ENCODE results near the gene OSBPL3. TPM values are rescaled to one million over a fixed set of nuclear protein-coding genes. Genes with fewer than 3 reads are reported as not detected.

Gene OSBPL3
- polyA plus RNA-seq, 3 donors = 2.6 to 9.2 (median 3.7) TPM

GRCh38 chr7:25007668-25008067, 27.7 kb upstream of the OSBPL3 start:
- no peak for TF ChIP-seq CTCF (IDR thresholded peaks at IDR 0.05)
- Histone ChIP-seq H3K27ac (ENCODE audit: low read depth in 1 of 2, low read length in 2 of 2) (no peak overlapping the region), H3K4me3 (replicated peaks in 1 of 3; ENCODE audit: low read depth in 2 of 3, low read length in 3 of 3) (no peak overlapping the region), H3K36me3 (replicated peaks in 1 of 2; ENCODE audit: control insufficient read depth in 1 of 2, insufficient read depth in 2 of 2, low read length in 2 of 2) (no peaks in the 10 kb centered on the region), H3K27me3 (ENCODE audit: control insufficient read depth in 2 of 2, insufficient read depth in 2 of 2, low read length in 2 of 2) (no peaks in the 10 kb centered on the region), H2AFZ (ENCODE audit: insufficient read depth, low read depth, low read length, poor library complexity, severe bottlenecking) (no peak overlapping the region), H3K79me2 (ENCODE audit: insufficient read depth, low read length) (no peaks in the 10 kb centered on the region), H4K20me1 (ENCODE audit: insufficient read depth, low read length) (no peaks in the 10 kb centered on the region), H3K9ac (ENCODE audit: insufficient read depth, low read length, poor library complexity, severe bottlenecking) (no peak overlapping the region), H3K4me2 (replicated peaks; ENCODE audit: extremely low read depth, low read length, poor library complexity, severe bottlenecking) (no peak overlapping the region), H3K9me3 (replicated peaks in 1 of 2; ENCODE audit: control insufficient read depth in 1 of 2, insufficient read depth in 1 of 2, low read length in 2 of 2) (peaks cover 0 to 4% of the 10 kb centered on the region in 2 donors), H3K4me1 (ENCODE audit: control insufficient read depth in 1 of 2, insufficient read depth in 2 of 2, low read length in 2 of 2) (no peaks in the 10 kb centered on the region)
- no peak for DNase-seq
- Mint-ChIP-seq H3K4me1 (no peaks in the 10 kb centered on the region), H3K27ac (no peak overlapping the region), H3K4me3 (no peak overlapping the region), H3K9me3 (peaks cover 0 to 9% (median 3%) of the 10 kb centered on the region in 7 donors), H3K27me3 (ENCODE audit: low read depth in 3 of 3) (peaks cover 0 to 2% (median 0%) of the 10 kb centered on the region in 3 donors), H3K36me3 (no peaks in the 10 kb centered on the region)
- WGBS (ENCODE audit: insufficient coverage) = no CpG with 5 or more reads among the region's 1 CpG
- intact Hi-C loops (cut with micrococcal nuclease) = no loop called here

GRCh38 chr7:25006276-25006675, 26.3 kb upstream of the OSBPL3 start:
- intact Hi-C loops (cut with micrococcal nuclease) = no loop called here
- Mint-ChIP-seq H3K27ac (no peak overlapping the region), H3K27me3 (ENCODE audit: low read depth in 3 of 3) (peaks cover 0 to 3% (median 1%) of the 10 kb centered on the region in 3 donors), H3K4me3 (no peak overlapping the region), H3K9me3 (peaks cover 0 to 11% (median 5%) of the 10 kb centered on the region in 7 donors), H3K4me1 (no peaks in the 10 kb centered on the region), H3K36me3 (no peaks in the 10 kb centered on the region)
- no peak for DNase-seq
- no peaks in the 10 kb centered on the region for H3K27me3 ChIP-seq (ENCODE audit: control insufficient read depth in 2 of 2, insufficient read depth in 2 of 2, low read length in 2 of 2)
- H3K4me3 ChIP-seq (replicated peaks in 1 of 3; ENCODE audit: low read depth in 2 of 3, low read length in 3 of 3) = no peak overlapping the region
- H3K9me3 ChIP-seq (replicated peaks in 1 of 2; ENCODE audit: control insufficient read depth in 1 of 2, insufficient read depth in 1 of 2, low read length in 2 of 2) = peaks cover 0 to 4% of the 10 kb centered on the region in 2 donors
- no peaks in the 10 kb centered on the region for H3K79me2 ChIP-seq (ENCODE audit: insufficient read depth, low read length)
- H2AFZ ChIP-seq (ENCODE audit: insufficient read depth, low read depth, low read length, poor library complexity, severe bottlenecking) = no peak overlapping the region
- H3K4me2 ChIP-seq (replicated peaks; ENCODE audit: extremely low read depth, low read length, poor library complexity, severe bottlenecking) = no peak overlapping the region
- WGBS (ENCODE audit: insufficient coverage) = 100% methylated on average over 1 of the region's 1 CpG
- no peaks in the 10 kb centered on the region for H3K36me3 ChIP-seq (replicated peaks in 1 of 2; ENCODE audit: control insufficient read depth in 1 of 2, insufficient read depth in 2 of 2, low read length in 2 of 2)
- no peaks in the 10 kb centered on the region for H3K4me1 ChIP-seq (ENCODE audit: control insufficient read depth in 1 of 2, insufficient read depth in 2 of 2, low read length in 2 of 2)
- no peak overlapping the region for H3K9ac ChIP-seq (ENCODE audit: insufficient read depth, low read length, poor library complexity, severe bottlenecking)
- no peak overlapping the region for H3K27ac ChIP-seq (ENCODE audit: low read depth in 1 of 2, low read length in 2 of 2)
- TF ChIP-seq CTCF (IDR thresholded peaks at IDR 0.05) = no peak
- H4K20me1 ChIP-seq (ENCODE audit: insufficient read depth, low read length) = no peaks in the 10 kb centered on the region
